HepG2 (cell line): ENCODE measurements around the gene RHBDD3. TPM values are rescaled to one million over a fixed set of nuclear protein-coding genes. Genes with fewer than 3 reads are reported as not detected.
A peak's percentile ranks its signal among the peaks of the same experiment; 100 is the strongest.

ENCODE experiments used
- ATAC-seq: fragments of 200-7000 bp; cut with Tn5 transposase; 3 replicates; pipeline ENCODE4 v1.9.1; 2020; ENCODE audit warnings: mild to moderate bottlenecking, moderate library complexity
- BruUV-seq: library from RNA; stranded (reverse); fragments of 400-500 nt; replicated peaks from 2 replicates; lab custom pipeline; 2021; lab: Mats Ljungman, UMichigan
- CTCF ChIA-PET: fragments of 300-600 bp; formaldehyde crosslinking; extraction: SDS; loops from one replicate; lab custom pipeline; 2021; ENCODE audit warnings: low total read pairs, inconsistent platforms, low intra/inter-chr PET ratio; lab: Yijun Ruan, JAX
- POLR2A ChIA-PET: fragments of 350-600 bp; sonication (Branson Sonifier 250); formaldehyde crosslinking; loops from one replicate; lab custom pipeline; 2020; ENCODE audit warnings: antibody characterized with exemption, inconsistent platforms; lab: Yijun Ruan, JAX
- DNase-seq: peaks from one replicate; pipeline ENCODE4 v3.0.0-alpha.2; 2015; ENCODE audit warnings: low spot score
- FAIRE-seq: peaks from 3 replicates; lab custom pipeline; 2011; peaks lifted over from hg19 to GRCh38; lab: Jason Lieb, UNC
- H2AFZ ChIP-seq: one replicate; pipeline ENCODE4 v1.6.1; 2011; ENCODE audit warnings: low read length, inconsistent platforms
- H3K27ac ChIP-seq: fragments of 300-600 bp; 3 replicates; pipeline ENCODE4 v1.8.0; 2011; ENCODE audit warnings: mixed run types, mild to moderate bottlenecking, mixed read lengths, low read length, inconsistent platforms; ENCODE audit not compliant: insufficient read depth; ENCODE audit errors: extremely low read length
- H3K27me3 ChIP-seq, 2 experiments: fragments of 200-600 bp in 1 of 2; 2 replicates in 1 of 2; 3 replicates in 1 of 2; pipeline versions ENCODE4 v1.6.0 to v1.8.0; 2011; ENCODE audit warnings: low read length in 2 of 2, mild to moderate bottlenecking in 2 of 2, moderate library complexity in 2 of 2, inconsistent platforms in 1 of 2; ENCODE audit not compliant: insufficient read depth in 2 of 2, control insufficient read depth in 1 of 2
- H3K36me3 ChIP-seq, 2 experiments: fragments of 200-600 bp in 1 of 2; replicated peaks in 1 of 2; 2 replicates in 1 of 2; 3 replicates in 1 of 2; pipeline versions ENCODE4 v1.5.1 to v1.8.0; 2011; ENCODE audit warnings: low read length in 2 of 2, inconsistent platforms in 1 of 2; ENCODE audit not compliant: insufficient read depth in 2 of 2, control insufficient read depth in 1 of 2
- H3K4me1 ChIP-seq: 2 replicates; pipeline ENCODE4 v1.5.1; 2012; ENCODE audit warnings: low read length, inconsistent platforms; ENCODE audit not compliant: insufficient read depth
- H3K4me2 ChIP-seq: 2 replicates; pipeline ENCODE4 v1.6.0; 2011; ENCODE audit warnings: low read depth, low read length, inconsistent platforms
- H3K4me3 ChIP-seq, 3 experiments: fragments of 200-600 bp in 1 of 3; sonication (generic), shearing (Covaris generic) in 1 of 3; replicated peaks in 1 of 3; 2 replicates each; pipeline ENCODE4 v1.5.1; 2011 to 2016; ENCODE audit warnings: low read length in 3 of 3, inconsistent platforms in 2 of 3, low read depth in 2 of 3, mild to moderate bottlenecking in 2 of 3, control low read depth in 1 of 3, mixed read lengths in 1 of 3; ENCODE audit not compliant: insufficient read depth in 1 of 3
- H3K79me2 ChIP-seq: one replicate; pipeline ENCODE4 v1.6.1; 2011; ENCODE audit warnings: low read length, inconsistent platforms; ENCODE audit not compliant: insufficient read depth
- H3K9ac ChIP-seq: 2 replicates; pipeline ENCODE4 v1.6.0; 2011; ENCODE audit warnings: mild to moderate bottlenecking, low read depth, low read length, inconsistent platforms; ENCODE audit not compliant: insufficient read depth
- H3K9me3 ChIP-seq: 2 replicates; pipeline ENCODE4 v1.5.1; 2012; ENCODE audit warnings: mild to moderate bottlenecking, low read length
- H4K20me1 ChIP-seq: 2 replicates; pipeline ENCODE4 v1.6.0; 2011; ENCODE audit warnings: inconsistent platforms, mild to moderate bottlenecking, low read length, moderate library complexity; ENCODE audit not compliant: insufficient read depth
- BRCA1 ChIP-seq: sonication (generic); formaldehyde crosslinking; IDR thresholded peaks from 2 replicates; pipeline ENCODE4 v1.4.0; 2020; ENCODE audit warnings: missing genetic modification reagents
- HOXD1 ChIP-seq: sonication (generic); formaldehyde crosslinking; IDR thresholded peaks from 2 replicates; pipeline ENCODE4 v1.5.0; 2020; ENCODE audit warnings: missing genetic modification reagents
- JUND ChIP-seq: sonication (generic); formaldehyde crosslinking; IDR thresholded peaks from 2 replicates; pipeline ENCODE4 v1.8.0; 2022; ENCODE audit warnings: mild to moderate bottlenecking, missing genetic modification reagents
- MIER2 ChIP-seq: IDR thresholded peaks from 2 replicates; pipeline ENCODE4 v1.6.1; 2016; ENCODE audit warnings: missing biosample characterization, missing genetic modification reagents
- NFRKB ChIP-seq: fragments of 450-650 bp; IDR thresholded peaks from 2 replicates; pipeline ENCODE4 v1.6.1; 2017
- PHB2 ChIP-seq: fragments of 450-650 bp; IDR thresholded peaks from 2 replicates; pipeline ENCODE4 v1.6.1; 2018; ENCODE audit not compliant: partially characterized antibody
- POLR2A ChIP-seq, 2 experiments: IDR thresholded peaks; 2 replicates each; pipeline ENCODE4 v1.6.1; 2011; ENCODE audit warnings: low read depth in 2 of 2, low read length in 2 of 2, mild to moderate bottlenecking in 1 of 2, moderate library complexity in 1 of 2; ENCODE audit not compliant: insufficient read depth in 1 of 2
- POLR2AphosphoS2 ChIP-seq: IDR thresholded peaks from 2 replicates; pipeline ENCODE4 v1.6.1; 2011; ENCODE audit warnings: low read depth, low read length, improper control_type of control experiment
- POLR2G ChIP-seq: fragments of 200-400 bp; formaldehyde crosslinking; IDR thresholded peaks from 2 replicates; pipeline ENCODE4 v1.6.1; 2018; ENCODE audit warnings: mild to moderate bottlenecking, low read depth, low read length, moderate library complexity
- ZBTB3 ChIP-seq: sonication (generic); formaldehyde crosslinking; IDR thresholded peaks from 2 replicates; pipeline ENCODE4 v1.4.0; 2020; ENCODE audit warnings: low read depth, mild to moderate bottlenecking, moderate library complexity, missing genetic modification reagents, borderline replicate concordance
- ZNF225 ChIP-seq: sonication (generic); formaldehyde crosslinking; IDR thresholded peaks from 2 replicates; pipeline ENCODE4 v1.4.0; 2020; ENCODE audit warnings: mild to moderate bottlenecking, missing genetic modification reagents
- ZNF326 ChIP-seq: sonication (generic); formaldehyde crosslinking; IDR thresholded peaks from 2 replicates; pipeline ENCODE4 v1.4.0; 2020; ENCODE audit warnings: missing genetic modification reagents, borderline replicate concordance
- WGBS: methylation state at CpG from one replicate; pipeline ENCODE4 v1.1.6; 2017; ENCODE audit warnings: low lambda C conversion rate; 5-methylcytosine and 5-hydroxymethylcytosine counted together
- in situ Hi-C: cut with HindIII; loops from 2 replicates; pipeline ENCODE4 v1.10.0; 2017; ENCODE audit warnings: low pct_unique_long_range_greater_than_20kb; ENCODE audit not compliant: extremely low pct_ligation_motif_present
- intact Hi-C: fragments of 100-400 bp; cut with micrococcal nuclease; formaldehyde crosslinking; loops from one replicate; pipeline ENCODE4 v1.10.0; 2022; ENCODE audit not compliant: unreplicated experiment
- polyA plus RNA-seq, 8 experiments: library from polyadenylated mRNA; depleted of rRNA in 3 of 8; stranded (reverse) in 7 of 8; unstranded in 1 of 8; fragments of >200 nt; fragmentation: Illumina TruSeq in 4 of 8; extraction: Trizol in 4 of 8; gene quantifications; 2 replicates each; pipeline versions ENCODE4 v1.2.1 to v1.2.3, GENCODE V29; 2011 to 2016; ENCODE audit warnings: low read depth in 4 of 8, missing spikeins in 1 of 8, mixed read lengths in 1 of 8; ENCODE audit not compliant: insufficient read depth in 1 of 8
- total RNA-seq, 5 experiments: library from RNA; depleted of rRNA; stranded (reverse); fragments of >200 nt; fragmentation: Illumina TruSeq; extraction: Trizol; gene quantifications; 2 replicates each; pipeline ENCODE4 v1.2.3, GENCODE V29; 2016; ENCODE audit warnings: low read depth in 1 of 5
- TF ChIP-seq, protein P1 (sequence below): sonication (generic); formaldehyde crosslinking; IDR thresholded peaks from 2 replicates; pipeline ENCODE4 v1.4.0; 2020; ENCODE audit warnings: mild to moderate bottlenecking, missing genetic modification reagents
- TF ChIP-seq, protein P2 (sequence below): IDR thresholded peaks from 2 replicates; pipeline ENCODE4 v1.6.1; 2016; ENCODE audit warnings: mild to moderate bottlenecking
- TF ChIP-seq, protein P3 (sequence below): sonication (generic); formaldehyde crosslinking; IDR thresholded peaks from 2 replicates; pipeline ENCODE4 v1.5.1; 2020; ENCODE audit warnings: missing genetic modification reagents, mild to moderate bottlenecking, borderline replicate concordance
- TF ChIP-seq, protein P4 (sequence below): sonication (generic); formaldehyde crosslinking; IDR thresholded peaks from 2 replicates; pipeline ENCODE4 v1.8.0; 2022; ENCODE audit warnings: missing genetic modification reagents, mild to moderate bottlenecking, inconsistent platforms, borderline replicate concordance
- TF ChIP-seq, protein P5 (sequence below): IDR thresholded peaks from 2 replicates; pipeline ENCODE4 v1.6.1; 2016; ENCODE audit warnings: missing compliant biosample characterization, missing genetic modification reagents, borderline replicate concordance

Gene RHBDD3
- total and polyA plus RNA-seq, 2 of the 13 experiments (the other 11 are each of a cell fraction or from before 2014, with no cell fraction given): 12.1 to 26.7 TPM

DNA sequence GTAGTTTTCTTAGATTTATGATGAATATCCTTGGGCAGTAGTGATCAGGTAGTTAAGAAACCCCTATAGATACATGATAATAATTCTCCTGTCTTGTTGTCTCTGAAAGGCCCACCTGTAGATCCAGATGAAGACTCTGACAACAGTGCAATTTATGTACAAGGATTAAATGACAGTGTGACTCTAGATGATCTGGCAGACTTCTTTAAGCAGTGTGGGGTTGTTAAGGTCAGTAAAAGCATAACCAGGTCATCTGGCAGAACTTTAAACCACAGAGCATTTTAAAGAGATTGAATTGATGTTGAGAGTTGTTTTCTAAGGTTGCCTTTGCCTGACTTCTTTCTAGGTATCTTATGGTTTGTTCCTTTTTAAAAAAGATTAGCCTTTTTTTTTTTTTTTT, 24.6 kb upstream of the RHBDD3 start (continued):
- TF ChIP-seq, protein P1, sequence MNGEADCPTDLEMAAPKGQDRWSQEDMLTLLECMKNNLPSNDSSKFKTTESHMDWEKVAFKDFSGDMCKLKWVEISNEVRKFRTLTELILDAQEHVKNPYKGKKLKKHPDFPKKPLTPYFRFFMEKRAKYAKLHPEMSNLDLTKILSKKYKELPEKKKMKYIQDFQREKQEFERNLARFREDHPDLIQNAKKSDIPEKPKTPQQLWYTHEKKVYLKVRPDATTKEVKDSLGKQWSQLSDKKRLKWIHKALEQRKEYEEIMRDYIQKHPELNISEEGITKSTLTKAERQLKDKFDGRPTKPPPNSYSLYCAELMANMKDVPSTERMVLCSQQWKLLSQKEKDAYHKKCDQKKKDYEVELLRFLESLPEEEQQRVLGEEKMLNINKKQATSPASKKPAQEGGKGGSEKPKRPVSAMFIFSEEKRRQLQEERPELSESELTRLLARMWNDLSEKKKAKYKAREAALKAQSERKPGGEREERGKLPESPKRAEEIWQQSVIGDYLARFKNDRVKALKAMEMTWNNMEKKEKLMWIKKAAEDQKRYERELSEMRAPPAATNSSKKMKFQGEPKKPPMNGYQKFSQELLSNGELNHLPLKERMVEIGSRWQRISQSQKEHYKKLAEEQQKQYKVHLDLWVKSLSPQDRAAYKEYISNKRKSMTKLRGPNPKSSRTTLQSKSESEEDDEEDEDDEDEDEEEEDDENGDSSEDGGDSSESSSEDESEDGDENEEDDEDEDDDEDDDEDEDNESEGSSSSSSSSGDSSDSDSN (CRISPR knock-in tag): no peak
- no peak for TF ChIP-seq ZNF225 (CRISPR knock-in tag)
- no peak for TF ChIP-seq ZBTB3 (CRISPR knock-in tag)
- TF ChIP-seq JUND (CRISPR knock-in tag): no peak

DNA sequence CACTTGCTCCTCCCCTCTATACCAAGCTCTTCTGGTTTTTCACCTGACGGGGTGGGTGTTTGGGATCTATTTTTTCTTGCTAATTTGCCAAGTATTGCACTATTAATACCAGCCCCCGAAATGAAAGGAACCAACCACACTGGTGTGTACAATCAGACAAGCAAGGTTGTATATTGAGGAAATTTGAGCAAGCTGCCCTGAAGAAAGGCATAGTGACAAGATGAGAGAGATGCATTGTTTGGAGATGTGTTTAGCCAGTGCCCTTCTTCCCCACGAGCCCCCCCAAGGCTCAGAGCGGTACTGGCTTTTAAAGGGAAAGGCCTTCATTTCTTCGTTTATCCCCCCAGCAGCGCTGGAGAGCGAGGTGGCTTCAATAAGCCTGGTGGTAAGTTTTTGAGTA, 23.4 kb upstream of the RHBDD3 start:
- H3K4me2 ChIP-seq: no peak overlapping the region
- intact Hi-C loops (no loop called here), in situ Hi-C loops (no loop called here)
- ChIA-PET POLR2A (no interaction called here), CTCF (no interaction called here)
- DNase-seq: no peak
- H3K27me3 ChIP-seq: no peaks in the 10 kb centered on the region
- peaks cover 8% of the 10 kb centered on the region for H3K79me2 ChIP-seq
- no peak overlapping the region for H3K4me3 ChIP-seq
- H3K36me3 ChIP-seq: peaks cover 38 to 96% of the 10 kb centered on the region in 2 experiments
- BruUV-seq: no TSS peak
- FAIRE-seq: no peak
- peak; percentile 23; the same call in 2 of the 3 replicates for ATAC-seq
- 93% methylated on average over 7 of the region's 7 CpGs for WGBS
- H3K9ac ChIP-seq: no peak overlapping the region
- no peaks in the 10 kb centered on the region for H3K4me1 ChIP-seq
- H3K27ac ChIP-seq: no peak overlapping the region
- H2AFZ ChIP-seq: no peak overlapping the region
- peaks cover 10% of the 10 kb centered on the region for H4K20me1 ChIP-seq
- H3K9me3 ChIP-seq: no peaks in the 10 kb centered on the region
- TF ChIP-seq, protein P2, sequence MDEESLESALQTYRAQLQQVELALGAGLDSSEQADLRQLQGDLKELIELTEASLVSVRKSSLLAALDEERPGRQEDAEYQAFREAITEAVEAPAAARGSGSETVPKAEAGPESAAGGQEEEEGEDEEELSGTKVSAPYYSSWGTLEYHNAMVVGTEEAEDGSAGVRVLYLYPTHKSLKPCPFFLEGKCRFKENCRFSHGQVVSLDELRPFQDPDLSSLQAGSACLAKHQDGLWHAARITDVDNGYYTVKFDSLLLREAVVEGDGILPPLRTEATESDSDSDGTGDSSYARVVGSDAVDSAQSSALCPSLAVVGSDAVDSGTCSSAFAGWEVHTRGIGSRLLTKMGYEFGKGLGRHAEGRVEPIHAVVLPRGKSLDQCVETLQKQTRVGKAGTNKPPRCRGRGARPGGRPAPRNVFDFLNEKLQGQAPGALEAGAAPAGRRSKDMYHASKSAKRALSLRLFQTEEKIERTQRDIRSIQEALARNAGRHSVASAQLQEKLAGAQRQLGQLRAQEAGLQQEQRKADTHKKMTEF (CRISPR knock-in tag): no peak
- no peak for TF ChIP-seq HOXD1 (CRISPR knock-in tag)
- TF ChIP-seq ZNF326: no peak
- TF ChIP-seq, protein P3, sequence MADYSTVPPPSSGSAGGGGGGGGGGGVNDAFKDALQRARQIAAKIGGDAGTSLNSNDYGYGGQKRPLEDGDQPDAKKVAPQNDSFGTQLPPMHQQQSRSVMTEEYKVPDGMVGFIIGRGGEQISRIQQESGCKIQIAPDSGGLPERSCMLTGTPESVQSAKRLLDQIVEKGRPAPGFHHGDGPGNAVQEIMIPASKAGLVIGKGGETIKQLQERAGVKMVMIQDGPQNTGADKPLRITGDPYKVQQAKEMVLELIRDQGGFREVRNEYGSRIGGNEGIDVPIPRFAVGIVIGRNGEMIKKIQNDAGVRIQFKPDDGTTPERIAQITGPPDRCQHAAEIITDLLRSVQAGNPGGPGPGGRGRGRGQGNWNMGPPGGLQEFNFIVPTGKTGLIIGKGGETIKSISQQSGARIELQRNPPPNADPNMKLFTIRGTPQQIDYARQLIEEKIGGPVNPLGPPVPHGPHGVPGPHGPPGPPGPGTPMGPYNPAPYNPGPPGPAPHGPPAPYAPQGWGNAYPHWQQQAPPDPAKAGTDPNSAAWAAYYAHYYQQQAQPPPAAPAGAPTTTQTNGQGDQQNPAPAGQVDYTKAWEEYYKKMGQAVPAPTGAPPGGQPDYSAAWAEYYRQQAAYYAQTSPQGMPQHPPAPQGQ (CRISPR knock-in tag): no peak
- no peak for TF ChIP-seq PHB2
- no peak for TF ChIP-seq NFRKB
- peak; percentile 34; the same call in 1 of the 2 replicates for TF ChIP-seq POLR2G
- no peak for TF ChIP-seq MIER2
- TF ChIP-seq POLR2A (IDR thresholded peaks at IDR 0.05; ENCODE audit: insufficient read depth in 1 of 2, low read depth in 2 of 2, low read length in 2 of 2): peak in 1 of 2 experiments; percentile 26; a peak in 1 of 4 replicates
- TF ChIP-seq BRCA1 (CRISPR knock-in tag): no peak
- TF ChIP-seq, protein P4, sequence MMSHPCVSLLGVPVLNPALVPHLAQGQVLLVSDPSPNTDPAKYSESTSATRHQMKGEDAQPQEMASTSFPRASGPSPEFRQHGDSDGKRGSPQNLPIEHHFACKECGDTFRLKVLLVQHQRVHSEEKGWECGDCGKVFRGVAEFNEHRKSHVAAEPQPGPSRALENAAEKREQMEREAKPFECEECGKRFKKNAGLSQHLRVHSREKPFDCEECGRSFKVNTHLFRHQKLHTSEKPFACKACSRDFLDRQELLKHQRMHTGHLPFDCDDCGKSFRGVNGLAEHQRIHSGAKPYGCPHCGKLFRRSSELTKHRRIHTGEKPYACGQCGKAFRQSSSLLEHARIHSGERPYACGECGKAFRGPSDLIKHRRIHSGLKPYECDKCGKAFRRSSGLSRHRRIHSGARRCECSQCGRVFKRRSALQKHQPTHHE (CRISPR knock-in tag): no peak
- TF ChIP-seq, protein P5, sequence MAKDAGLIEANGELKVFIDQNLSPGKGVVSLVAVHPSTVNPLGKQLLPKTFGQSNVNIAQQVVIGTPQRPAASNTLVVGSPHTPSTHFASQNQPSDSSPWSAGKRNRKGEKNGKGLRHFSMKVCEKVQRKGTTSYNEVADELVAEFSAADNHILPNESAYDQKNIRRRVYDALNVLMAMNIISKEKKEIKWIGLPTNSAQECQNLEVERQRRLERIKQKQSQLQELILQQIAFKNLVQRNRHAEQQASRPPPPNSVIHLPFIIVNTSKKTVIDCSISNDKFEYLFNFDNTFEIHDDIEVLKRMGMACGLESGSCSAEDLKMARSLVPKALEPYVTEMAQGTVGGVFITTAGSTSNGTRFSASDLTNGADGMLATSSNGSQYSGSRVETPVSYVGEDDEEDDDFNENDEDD (CRISPR knock-in tag): no peak
- 0 out of 2 replicates have a peak, but pooled peaks have one; percentile 87 for TF ChIP-seq POLR2AphosphoS2
